Fibroblast of skin of left quadriceps (primary cell): ENCODE results near the gene DPCD.
"Not testable (repeated sequence)": the region's sequence is repeated elsewhere in the genome, so short reads cannot be mapped to it uniquely, and the experiment has no call there.

ENCODE experiments used
- DNase-seq, 2 experiments: peaks; one replicate each; pipeline ENCODE4 v3.0.0-alpha.2; 2013; ENCODE audit warnings: low read depth in 2 of 2

The DPCD gene

GRCh38 chr10:101585841-101586240 lies 2.3 kb upstream of the DPCD start:
- no peak for DNase-seq

GRCh38 chr10:101588879-101589278 lies 758 bp downstream of the DPCD start:
- DNase-seq = no peak

- DNase-seq = not testable (repeated sequence)
Observed at GRCh38 chr10:101593331-101593730, 5.2 kb downstream of the DPCD start.

- DNase-seq = peak; percentile 24 to 28
Observed at GRCh38 chr10:101595591-101596433, 7.7 kb downstream of the DPCD start.

GRCh38 chr10:101597091-101597900 lies 9.2 kb downstream of the DPCD start:
- no peak for DNase-seq

- no peak for DNase-seq
Observed at GRCh38 chr10:101601541-101601940, 13.4 kb downstream of the DPCD start.

GRCh38 chr10:101602761-101603398 lies 14.8 kb downstream of the DPCD start:
- peak; percentile 28 to 34 for DNase-seq

- no peak for DNase-seq
Observed at GRCh38 chr10:101607124-101607523, 19.0 kb downstream of the DPCD start.

- no peak for DNase-seq
Observed at GRCh38 chr10:101609481-101609880, 21.4 kb downstream of the DPCD start.

GRCh38 chr10:101611096-101611905 lies 23.2 kb downstream of the DPCD start:
- DNase-seq = no peak

GRCh38 chr10:101612086-101612485 lies 24.0 kb downstream of the DPCD start:
- no peak for DNase-seq

- no peak for DNase-seq
Observed at GRCh38 chr10:101612872-101613271, 24.8 kb downstream of the DPCD start.

GRCh38 chr10:101613646-101614045 lies 25.5 kb downstream of the DPCD start:
- DNase-seq = no peak

GRCh38 chr10:101614663-101615524 lies 26.8 kb downstream of the DPCD start:
- DNase-seq = no peak

GRCh38 chr10:101615525-101616116 lies 27.5 kb downstream of the DPCD start:
- DNase-seq = no peak

GRCh38 chr10:101616415-101617101 lies 28.4 kb downstream of the DPCD start:
- no peak for DNase-seq

GRCh38 chr10:101617102-101617823 lies 29.1 kb downstream of the DPCD start:
- no peak for DNase-seq

- DNase-seq = no peak
Observed at GRCh38 chr10:101617824-101618568, 29.9 kb downstream of the DPCD start.
